IMR-90 (cell line): ENCODE results near the gene ABCA7. TPM values are rescaled to one million over a fixed set of nuclear protein-coding genes. Genes with fewer than 3 reads are reported as not detected.

Source experiments
- ATAC-seq: fragments of 200-7000 bp; cut with Tn5 transposase; 2 replicates; pipeline ENCODE4 v1.9.1; 2020; ENCODE audit warnings: low read depth, mild to moderate bottlenecking, moderate library complexity
- BruUV-seq: library from RNA; stranded (reverse); fragments of 400-500 nt; replicated peaks from 2 replicates; lab custom pipeline; 2021; lab: Mats Ljungman, UMichigan
- CTCF ChIA-PET: fragments of 300-600 bp; formaldehyde crosslinking; extraction: SDS; loops from one replicate; lab custom pipeline; 2021; ENCODE audit warnings: antibody characterized with exemption; lab: Yijun Ruan, JAX
- POLR2A ChIA-PET: fragments of 300-600 bp; sonication (Branson Sonifier 250); formaldehyde crosslinking; loops from one replicate; lab custom pipeline; 2022; ENCODE audit warnings: antibody characterized with exemption; ENCODE audit not compliant: unreplicated experiment; lab: Charles Lee
- DNase-seq: peaks from one replicate; pipeline ENCODE4 v3.0.0; 2013
- H2AFZ ChIP-seq: replicated peaks from 2 replicates; pipeline ENCODE3; 2013; ENCODE audit warnings: low read length, mild to moderate bottlenecking; ENCODE audit not compliant: poor library complexity
- H2AK5ac ChIP-seq: 2 replicates; pipeline ENCODE4 v1.6.1; 2013; ENCODE audit warnings: low read depth, low read length, inconsistent platforms
- H2AK9ac ChIP-seq: replicated peaks from 2 replicates; pipeline ENCODE3; 2013; ENCODE audit warnings: mild to moderate bottlenecking, low read depth, low read length, moderate library complexity; ENCODE audit not compliant: poor library complexity
- H2BK120ac ChIP-seq: 2 replicates; pipeline ENCODE4 v1.6.1; 2013; ENCODE audit warnings: low read depth, low read length, inconsistent platforms
- H2BK15ac ChIP-seq: 3 replicates; pipeline ENCODE4 v1.6.1; 2013; ENCODE audit warnings: low read depth, low read length, inconsistent platforms
- H2BK20ac ChIP-seq: 2 replicates; pipeline ENCODE4 v1.6.1; 2013; ENCODE audit warnings: low read depth, mild to moderate bottlenecking, inconsistent platforms, low read length, moderate library complexity
- H2BK5ac ChIP-seq: 2 replicates; pipeline ENCODE4 v1.6.1; 2013; ENCODE audit warnings: mild to moderate bottlenecking, low read depth, low read length, inconsistent platforms; ENCODE audit not compliant: poor library complexity, severe bottlenecking
- H3K14ac ChIP-seq: replicated peaks from 2 replicates; pipeline ENCODE4 v1.6.1; 2013; ENCODE audit warnings: low read depth, low read length, inconsistent platforms
- H3K18ac ChIP-seq: 2 replicates; pipeline ENCODE4 v1.6.1; 2013; ENCODE audit warnings: low read depth, low read length, control low read depth
- H3K23ac ChIP-seq: 2 replicates; pipeline ENCODE4 v1.6.1; 2013; ENCODE audit warnings: low read depth, low read length, inconsistent platforms
- H3K27ac ChIP-seq: 2 replicates; pipeline ENCODE4 v1.5.1; 2013; ENCODE audit warnings: mild to moderate bottlenecking, control low read depth, low read length; ENCODE audit not compliant: insufficient read depth
- H3K27me3 ChIP-seq: 2 replicates; pipeline ENCODE4 v1.6.1; 2013; ENCODE audit warnings: low read length; ENCODE audit not compliant: control insufficient read depth, insufficient read depth
- H3K36me3 ChIP-seq: 2 replicates; pipeline ENCODE4 v1.6.1; 2013; ENCODE audit warnings: low read length, mixed read lengths; ENCODE audit not compliant: control insufficient read depth, insufficient read depth
- H3K4ac ChIP-seq: 2 replicates; pipeline ENCODE4 v1.6.1; 2013; ENCODE audit warnings: low read depth, low read length, inconsistent platforms
- H3K4me1 ChIP-seq: 2 replicates; pipeline ENCODE4 v1.6.1; 2013; ENCODE audit warnings: low read length, mixed read lengths; ENCODE audit not compliant: control insufficient read depth, insufficient read depth
- H3K4me2 ChIP-seq: 2 replicates; pipeline ENCODE4 v1.6.1; 2013; ENCODE audit warnings: low read depth, mild to moderate bottlenecking, control low read depth, low read length, moderate library complexity
- H3K4me3 ChIP-seq: 2 replicates; pipeline ENCODE4 v1.5.1; 2013; ENCODE audit warnings: low read depth, mild to moderate bottlenecking, control low read depth, low read length, moderate library complexity; ENCODE audit not compliant: insufficient read depth
- H3K56ac ChIP-seq: 2 replicates; pipeline ENCODE4 v1.6.1; 2013; ENCODE audit warnings: low read length, inconsistent platforms; ENCODE audit not compliant: insufficient read depth; ENCODE audit errors: extremely low read depth
- H3K79me1 ChIP-seq, 2 experiments: 2 replicates each; pipeline ENCODE4 v1.6.1; 2013; ENCODE audit warnings: low read length in 2 of 2, inconsistent platforms in 1 of 2, low read depth in 1 of 2
- H3K9ac ChIP-seq: 2 replicates; pipeline ENCODE4 v1.6.1; 2013; ENCODE audit warnings: low read depth, low read length, control low read depth
- H3K9me1 ChIP-seq: 2 replicates; pipeline ENCODE4 v1.6.1; 2013; ENCODE audit warnings: low read length, inconsistent platforms; ENCODE audit not compliant: insufficient read depth
- H3K9me3 ChIP-seq: 2 replicates; pipeline ENCODE4 v1.6.1; 2013; ENCODE audit warnings: low read length; ENCODE audit not compliant: control insufficient read depth, insufficient read depth
- H4K20me1 ChIP-seq: 2 replicates; pipeline ENCODE4 v1.6.1; 2013; ENCODE audit warnings: low read length, inconsistent platforms; ENCODE audit not compliant: insufficient read depth
- H4K5ac ChIP-seq: 2 replicates; pipeline ENCODE4 v1.6.1; 2013; ENCODE audit warnings: mild to moderate bottlenecking, low read depth, low read length, control low read depth
- H4K8ac ChIP-seq, 2 experiments: 2 replicates each; pipeline ENCODE4 v1.6.1; 2013; ENCODE audit warnings: low read depth in 2 of 2, low read length in 2 of 2, control low read depth in 1 of 2, inconsistent platforms in 1 of 2
- H4K91ac ChIP-seq: 2 replicates; pipeline ENCODE4 v1.6.1; 2013; ENCODE audit warnings: low read depth, low read length, inconsistent platforms; ENCODE audit not compliant: insufficient read depth
- CEBPB ChIP-seq: IDR thresholded peaks from 2 replicates; pipeline ENCODE4 v1.6.1; 2012; ENCODE audit warnings: low read depth, low read length, improper control_type of control experiment
- RFX5 ChIP-seq: IDR thresholded peaks from 2 replicates; pipeline ENCODE4 v1.8.0; 2012; ENCODE audit warnings: low read depth, mild to moderate bottlenecking, low read length, moderate library complexity
- WGBS, 2 experiments: methylation state at CpG; one replicate each; pipeline versions ENCODE4 v1.1.5 to v1.1.7; 2013; ENCODE audit warnings: missing lambda C conversion rate in 2 of 2; ENCODE audit not compliant: insufficient read length in 1 of 2; ENCODE audit errors: extremely low coverage in 2 of 2; 5-methylcytosine and 5-hydroxymethylcytosine counted together
- dilution Hi-C: fragments of 300-500 bp; cut with HindIII; formaldehyde crosslinking; loops from one replicate; pipeline ENCODE4 v1.14.3; 2018; ENCODE audit warnings: low sequenced_read_pairs; ENCODE audit not compliant: unreplicated experiment
- in situ Hi-C: fragments of 300-500 bp; cut with MboI; formaldehyde crosslinking; loops from 3 replicates; pipeline ENCODE4 v1.14.3; 2019; ENCODE audit warnings: low sequenced_read_pairs, inconsistent platforms, mixed read lengths
- intact Hi-C: fragments of 100-400 bp; cut with micrococcal nuclease; formaldehyde crosslinking; loops from 2 replicates; pipeline ENCODE4 v1.10.0; 2022
- polyA plus RNA-seq, 3 experiments: library from polyadenylated mRNA; depleted of rRNA; stranded (reverse); fragments of >200 nt; gene quantifications; 2 replicates each; pipeline ENCODE4 v1.2.3, GENCODE V29; 2012; ENCODE audit warnings: low replicate concordance in 1 of 3
- total RNA-seq: library from RNA; depleted of rRNA; stranded (reverse); fragments of >200 nt; gene quantifications from 2 replicates; pipeline ENCODE4 v1.2.3, GENCODE V29; 2012

The ABCA7 gene
- total and polyA plus RNA-seq, 2 of the 4 experiments (the other 2 are of a cell fraction): 0.36 to 3.3 TPM

GRCh38 chr19:1045247-1045603 lies 5.3 kb downstream of the ABCA7 start:
- no peak overlapping the region for H3K27ac ChIP-seq
- no peak overlapping the region for H3K9ac ChIP-seq
- dilution Hi-C loops: no loop called here
- no peak overlapping the region for H3K4me2 ChIP-seq
- H4K91ac ChIP-seq: no peak overlapping the region
- no peak overlapping the region for H2BK120ac ChIP-seq
- TF ChIP-seq CEBPB: no peak
- no peak for TF ChIP-seq RFX5
- 69% methylated on average over 3 of the region's 10 CpGs; no CpG with 5 or more reads in 1 of the 2 experiments for WGBS, 2 experiments
- H3K18ac ChIP-seq: no peak overlapping the region
- H2AK5ac ChIP-seq: no peak overlapping the region
- ATAC-seq: no peak
- no peaks in the 10 kb centered on the region for H3K79me1 ChIP-seq
- no peak overlapping the region for H3K4ac ChIP-seq
- H3K56ac ChIP-seq: no peak overlapping the region
- intact Hi-C loops: no loop called here
- no peak overlapping the region for H2BK5ac ChIP-seq
- H3K23ac ChIP-seq: no peak overlapping the region
- H3K36me3 ChIP-seq: no peaks in the 10 kb centered on the region
- in situ Hi-C loops: no loop called here
- ChIA-PET CTCF (no interaction called here), POLR2A (no interaction called here)
- no peaks in the 10 kb centered on the region for H3K27me3 ChIP-seq
- BruUV-seq: no TSS peak
- no peak overlapping the region for H3K4me3 ChIP-seq
- H2BK15ac ChIP-seq: no peak overlapping the region
- no peak for DNase-seq
- no peak overlapping the region for H4K5ac ChIP-seq
- no peak overlapping the region for H2AFZ ChIP-seq
- no peaks in the 10 kb centered on the region for H3K9me1 ChIP-seq
- H3K14ac ChIP-seq: no peak overlapping the region
- H3K4me1 ChIP-seq: peaks cover 7% of the 10 kb centered on the region; the same call in 1 of the 2 replicates
- no peak overlapping the region for H2AK9ac ChIP-seq
- H2BK20ac ChIP-seq: no peak overlapping the region
- no peaks in the 10 kb centered on the region for H3K9me3 ChIP-seq
- no peak overlapping the region for H4K8ac ChIP-seq
- no peaks in the 10 kb centered on the region; the same call in none of the 2 replicates for H4K20me1 ChIP-seq
